Kidney (tissue), 14 donors: ENCODE results near the gene UBA1. TPM values are rescaled to one million over a fixed set of nuclear protein-coding genes. Genes with fewer than 3 reads are reported as not detected.

Source experiments
- DNase-seq, 5 donors: peaks; one replicate each; pipeline ENCODE4 v3.0.0-alpha.2; 2013 to 2020
- FAIRE-seq: peaks from 2 replicates; lab custom pipeline; 2012; peaks lifted over from hg19 to GRCh38; lab: Jason Lieb, UNC
- H3K27ac ChIP-seq, 2 donors: one replicate each; pipeline ENCODE4 v1.7.0; 2013; ENCODE audit warnings: low read depth in 2 of 2, low read length in 2 of 2, inconsistent platforms in 1 of 2
- H3K27me3 ChIP-seq: one replicate; pipeline ENCODE4 v1.7.1; 2013; ENCODE audit warnings: low read length, inconsistent platforms; ENCODE audit not compliant: control insufficient read depth, insufficient read depth
- H3K36me3 ChIP-seq, 3 donors: one replicate each; pipeline versions ENCODE4 v1.7.0 to v1.7.1; 2013; ENCODE audit warnings: low read length in 3 of 3, control low read depth in 1 of 3, inconsistent platforms in 1 of 3; ENCODE audit not compliant: insufficient read depth in 3 of 3, control insufficient read depth in 2 of 3
- H3K4me1 ChIP-seq, 3 donors: one replicate each; pipeline versions ENCODE4 v1.7.0 to v1.7.1; 2013; ENCODE audit warnings: low read length in 3 of 3, inconsistent platforms in 1 of 3, low read depth in 1 of 3; ENCODE audit not compliant: control insufficient read depth in 2 of 3, insufficient read depth in 2 of 3
- H3K4me3 ChIP-seq, 3 donors: one replicate each; pipeline versions ENCODE4 v1.7.0 to v1.8.1; 2013; ENCODE audit warnings: low read length in 3 of 3, control low read depth in 1 of 3, inconsistent platforms in 1 of 3
- H3K9ac ChIP-seq, 3 donors: one replicate each; pipeline versions ENCODE4 v1.7.0 to v1.7.1; 2013; ENCODE audit warnings: low read length in 3 of 3, control low read depth in 1 of 3, inconsistent platforms in 1 of 3
- H3K9me3 ChIP-seq, 3 donors: one replicate each; pipeline versions ENCODE4 v1.7.0 to v1.7.1; 2013; ENCODE audit warnings: low read length in 3 of 3, control low read depth in 1 of 3, inconsistent platforms in 1 of 3; ENCODE audit not compliant: control insufficient read depth in 2 of 3, insufficient read depth in 1 of 3
- CTCF ChIP-seq: IDR thresholded peaks from 3 replicates; pipeline ENCODE4 v1.5.1; 2012; ENCODE audit warnings: mild to moderate bottlenecking, moderate library complexity, borderline replicate concordance; ENCODE audit not compliant: insufficient read depth; ENCODE audit errors: extremely low read depth
- intact Hi-C: fragments of 100-400 bp; cut with DNase I; formaldehyde crosslinking; loops from one replicate; pipeline ENCODE4 v1.11.1; 2022
- polyA plus RNA-seq: library from polyadenylated mRNA; stranded (reverse); fragments of 350-450 nt; fragmentation: Illumina TruSeq; extraction: RNeasy Lipid Tissue Mini Kit (QIAGEN cat#74804); gene quantifications from one replicate; pipeline ENCODE4 v1.2.3, GENCODE V29; 2014; ENCODE audit warnings: low read depth, low replicate concordance; ENCODE audit not compliant: insufficient read depth
- total RNA-seq: library from RNA; stranded (reverse); fragmentation: NEBNext Ultra II Directional; extraction: Animal tissue kit (Norgen Biotek cat#: 25700); gene quantifications from one replicate; pipeline ENCODE4 v1.2.1, GENCODE V29; 2021
- donor health status: control.
- donor health status: control.
- donor health status: control.
- donor health status: control.
- donor health status: control.
- donor health status: DM: yes; HTN: yes; CAD: no.
- donor health status: Normal renal cell carcinoma (clear cell type).

UBA1 gene
- total and polyA plus RNA-seq, 2 donors from 2014 or later: 155 to 218 TPM

DNA sequence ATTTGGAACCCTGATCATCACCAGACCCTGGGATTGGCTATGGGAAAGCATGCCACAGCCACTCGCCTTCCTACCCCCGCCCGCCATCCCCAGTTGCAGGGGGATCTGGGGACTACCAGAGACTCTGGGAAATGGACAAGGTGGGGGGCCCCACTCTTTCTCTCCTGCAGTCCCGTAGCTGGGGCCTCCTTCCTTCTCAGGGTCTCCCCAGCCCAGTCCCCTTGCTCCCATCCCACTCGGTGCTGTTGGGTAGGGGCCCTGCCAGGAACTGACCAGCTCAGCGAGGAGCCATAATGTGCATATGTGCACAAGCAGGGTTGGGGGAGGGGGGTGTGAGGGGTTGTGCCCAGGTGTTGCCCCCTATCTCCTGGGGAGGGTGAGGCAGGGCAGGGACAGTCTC is 35.8 kb downstream of the UBA1 start:
- DNase-seq (peak in 2 of 5 donors; percentile 33 to 42), FAIRE-seq (no peak)
- no peak for TF ChIP-seq CTCF
- Histone ChIP-seq H3K4me3 (no peak overlapping the region), H3K9ac (no peak overlapping the region), H3K27ac (no peak overlapping the region), H3K9me3 (no peaks in the 10 kb centered on the region), H3K4me1 (peaks cover 0 to 4% (median 4%) of the 10 kb centered on the region in 3 donors), H3K27me3 (peaks cover 5% of the 10 kb centered on the region), H3K36me3 (peaks cover 5 to 21% (median 18%) of the 10 kb centered on the region in 3 donors)
- intact Hi-C loops: no loop called here

DNA sequence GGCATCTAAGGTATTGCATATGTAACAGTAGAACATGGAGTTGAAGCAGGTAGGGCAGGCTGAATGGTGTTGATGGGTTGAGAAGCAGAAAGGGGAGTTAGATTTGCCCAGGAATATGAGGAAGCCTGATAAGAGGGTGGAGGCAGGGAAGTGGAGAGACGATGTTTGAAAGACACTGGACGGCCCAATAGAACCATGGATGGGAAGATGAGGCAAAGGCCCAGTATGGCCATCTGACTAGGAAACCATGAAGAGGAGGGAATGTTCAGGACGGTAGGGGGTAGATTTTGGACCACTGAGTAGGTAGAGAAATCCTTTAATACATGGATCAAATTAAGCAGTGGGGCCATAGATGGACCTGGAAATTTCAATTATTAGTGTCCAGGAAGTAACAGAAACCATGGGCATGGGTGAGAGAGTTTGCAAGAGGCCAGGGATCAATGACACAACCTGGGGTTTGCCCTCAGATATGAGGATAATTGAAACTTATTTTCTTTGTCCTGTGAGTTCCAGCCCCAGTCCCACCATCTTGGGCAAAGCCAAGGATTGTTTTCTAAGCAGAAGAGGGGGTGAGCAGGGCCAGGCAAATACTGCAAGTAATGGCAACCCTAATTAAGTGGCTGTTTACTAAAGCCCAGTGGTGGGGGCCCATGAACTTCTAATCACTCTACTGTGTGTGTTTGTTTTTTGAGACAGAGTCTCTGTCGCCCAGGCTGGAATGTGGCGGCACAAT is 36.7 kb downstream of the UBA1 start:
- H3K27ac ChIP-seq: no peak overlapping the region
- intact Hi-C loops: no loop called here
- no peak for FAIRE-seq

DNA sequence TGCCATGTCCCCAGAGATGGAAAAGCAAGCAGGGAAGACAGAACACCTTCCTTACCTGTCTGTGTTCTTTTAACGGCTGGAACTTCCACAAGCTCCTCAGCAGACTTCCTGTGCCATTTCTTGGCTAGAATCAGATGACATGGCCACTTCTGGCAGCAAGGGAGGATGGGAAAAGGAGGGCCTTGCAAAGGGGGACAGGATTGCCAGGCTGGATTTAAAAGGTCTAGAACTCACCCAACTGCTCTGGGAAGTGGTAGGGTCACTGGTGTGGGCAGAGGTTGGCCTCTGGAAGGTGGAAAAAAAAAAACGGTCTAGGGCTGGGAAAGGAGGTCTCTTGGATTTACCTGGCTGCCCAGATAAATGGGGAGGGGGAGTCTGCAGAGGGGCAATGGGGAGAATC is 37.5 kb downstream of the UBA1 start:
- no peaks in the 10 kb centered on the region for H3K9me3 ChIP-seq
- peaks cover 9% of the 10 kb centered on the region for H3K27me3 ChIP-seq
- H3K36me3 ChIP-seq: peaks cover 0 to 7% (median 7%) of the 10 kb centered on the region in 3 donors
- H3K4me1 ChIP-seq: peaks cover 0 to 4% (median 4%) of the 10 kb centered on the region in 3 donors
- FAIRE-seq (no peak), DNase-seq (peak in 1 of 5 donors; percentile 24)
- H3K9ac ChIP-seq: no peak overlapping the region
- no peak for TF ChIP-seq CTCF
- no peak overlapping the region for H3K4me3 ChIP-seq
- intact Hi-C loops: no loop called here
- no peak overlapping the region for H3K27ac ChIP-seq

More for the DNA sequence above, 36.7 kb downstream of the UBA1 start:
- H3K27me3 ChIP-seq: peaks cover 5% of the 10 kb centered on the region
- H3K4me1 ChIP-seq: peaks cover 0 to 4% (median 4%) of the 10 kb centered on the region in 3 donors
- H3K9me3 ChIP-seq: no peaks in the 10 kb centered on the region
- peaks cover 3 to 14% (median 12%) of the 10 kb centered on the region in 3 donors for H3K36me3 ChIP-seq
- no peak overlapping the region for H3K9ac ChIP-seq
- no peak for TF ChIP-seq CTCF
- peak in 1 of 5 donors; percentile 18 for DNase-seq
- no peak overlapping the region for H3K4me3 ChIP-seq
